HG02885 (cell line): Measurements from ENCODE around the gene FNDC3B.
"Not testable (repeated sequence)": the region's sequence is repeated elsewhere in the genome, so short reads cannot be mapped to it uniquely, and the experiment has no call there.

ENCODE experiments used
- ATAC-seq: cut with Tn5 transposase; IDR thresholded peaks from one replicate; pipeline ENCODE4 v1.9.1; 2021; ENCODE audit warnings: mild to moderate bottlenecking; ENCODE audit not compliant: unreplicated experiment, poor library complexity

Gene FNDC3B

DNA sequence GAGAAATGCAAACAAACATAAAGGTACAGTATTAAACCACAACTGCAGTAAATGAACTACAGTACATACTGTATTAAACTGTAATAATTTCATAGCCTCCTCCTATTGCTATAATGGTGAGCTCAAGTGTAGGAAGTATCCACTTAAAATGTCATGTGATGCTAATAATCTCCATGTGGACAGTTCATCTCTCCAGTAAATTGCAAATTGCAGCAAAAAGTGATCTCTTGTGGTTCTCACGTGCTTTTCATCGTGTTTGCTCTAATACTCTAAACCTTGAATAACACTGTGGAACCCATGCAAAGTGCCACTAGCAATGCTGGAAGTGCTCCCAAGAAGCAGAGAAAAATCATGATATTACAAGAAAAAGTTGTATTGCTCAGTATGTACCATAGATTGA, 9.2 kb upstream of the FNDC3B start:
- ATAC-seq, result no peak

DNA sequence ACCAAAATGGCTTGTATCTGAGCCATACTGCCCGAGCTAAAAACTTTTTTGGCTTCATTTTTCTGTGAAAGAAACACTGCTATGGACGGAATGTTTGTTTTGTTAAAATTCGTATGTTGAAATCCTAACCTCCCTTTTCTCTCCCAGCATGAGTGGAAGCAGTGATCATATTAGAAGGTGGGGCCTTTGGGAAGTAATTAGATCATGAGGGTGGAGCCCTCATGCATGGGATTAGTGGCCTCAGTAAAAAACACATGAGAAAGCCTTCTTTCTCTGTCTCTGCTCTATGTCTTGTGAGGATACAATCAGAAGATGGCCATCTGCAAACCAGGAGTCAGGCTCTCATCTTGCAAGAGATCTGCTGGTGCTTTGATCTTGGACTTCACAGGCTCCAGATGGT, 7.4 kb upstream of the FNDC3B start:
- no peak for ATAC-seq

GRCh38 chr3:172033396-172033795, 6.0 kb upstream of the FNDC3B start:
- no peak for ATAC-seq

DNA sequence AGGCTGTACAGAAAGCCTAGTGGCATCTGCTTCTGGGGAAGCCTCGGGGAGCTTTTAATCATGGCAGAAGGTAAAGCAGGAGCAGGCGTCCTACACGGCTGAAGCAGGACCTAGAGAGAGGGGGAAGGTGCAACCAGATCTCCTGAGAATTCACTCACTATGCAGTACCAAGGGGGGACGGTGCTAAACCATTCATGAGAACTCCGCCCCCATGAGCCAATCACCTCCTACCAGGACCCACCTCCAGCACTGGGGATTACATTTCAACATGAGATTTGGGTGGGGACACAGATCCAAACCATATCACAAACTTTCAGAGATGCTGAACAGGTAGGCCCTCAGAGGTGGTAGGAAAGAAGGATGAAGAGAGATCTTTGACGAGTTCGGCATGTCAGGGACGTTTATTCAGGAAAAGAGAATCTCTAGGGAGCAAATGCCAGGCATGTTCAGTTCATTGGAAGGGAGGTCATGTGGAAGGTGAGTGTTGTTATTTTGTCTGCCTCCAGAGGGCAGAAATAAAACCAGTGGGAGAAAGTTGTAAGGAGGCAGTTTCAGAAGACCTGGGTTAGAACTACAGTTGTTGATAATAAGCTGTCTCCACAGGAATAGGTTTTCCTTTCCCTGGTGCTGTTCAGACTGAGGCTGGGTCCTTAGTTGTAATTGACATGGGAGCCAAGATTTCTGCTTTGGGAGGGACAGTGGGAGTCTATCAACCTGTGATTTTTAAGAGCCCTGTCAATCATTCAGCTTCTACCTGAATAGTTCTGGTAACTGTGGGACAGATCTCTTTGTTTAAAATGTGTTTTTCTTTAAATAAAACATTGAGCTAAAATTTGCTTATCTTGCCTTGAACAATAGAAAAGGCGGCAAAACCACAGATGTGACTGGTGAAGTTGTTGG, 4.3 kb upstream of the FNDC3B start:
- ATAC-seq, result no peak

DNA sequence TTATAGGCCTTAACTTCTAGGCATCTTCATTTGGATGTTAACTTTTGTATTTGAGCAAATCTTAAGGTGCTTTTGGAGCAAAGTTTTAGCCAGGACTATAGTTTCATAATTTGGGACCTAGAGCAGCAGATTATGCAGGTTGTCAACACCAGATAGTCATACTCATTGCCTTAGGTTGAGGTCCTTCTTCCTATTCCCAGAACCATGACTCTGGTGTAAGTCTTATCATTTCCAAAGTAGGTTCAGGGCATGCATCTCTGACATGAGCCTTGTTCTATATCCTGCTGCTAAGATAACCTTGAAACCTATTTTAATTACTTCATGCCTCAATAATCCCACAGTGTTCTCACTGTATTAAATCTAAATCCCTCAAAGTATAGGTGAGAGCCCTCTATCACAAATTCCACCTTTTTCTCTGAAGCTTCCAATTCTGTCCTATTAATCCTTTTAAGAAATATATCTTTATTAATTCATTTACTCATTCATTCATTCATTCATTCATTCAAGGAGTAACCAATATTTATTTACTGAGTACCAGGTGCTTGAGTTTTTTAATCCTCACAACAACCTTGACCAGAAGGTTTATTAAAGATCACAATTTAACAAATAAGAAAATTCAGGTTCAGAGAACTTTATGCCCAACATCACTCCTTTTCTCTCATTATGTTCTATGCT, 2.7 kb upstream of the FNDC3B start:
- ATAC-seq, result no peak

DNA sequence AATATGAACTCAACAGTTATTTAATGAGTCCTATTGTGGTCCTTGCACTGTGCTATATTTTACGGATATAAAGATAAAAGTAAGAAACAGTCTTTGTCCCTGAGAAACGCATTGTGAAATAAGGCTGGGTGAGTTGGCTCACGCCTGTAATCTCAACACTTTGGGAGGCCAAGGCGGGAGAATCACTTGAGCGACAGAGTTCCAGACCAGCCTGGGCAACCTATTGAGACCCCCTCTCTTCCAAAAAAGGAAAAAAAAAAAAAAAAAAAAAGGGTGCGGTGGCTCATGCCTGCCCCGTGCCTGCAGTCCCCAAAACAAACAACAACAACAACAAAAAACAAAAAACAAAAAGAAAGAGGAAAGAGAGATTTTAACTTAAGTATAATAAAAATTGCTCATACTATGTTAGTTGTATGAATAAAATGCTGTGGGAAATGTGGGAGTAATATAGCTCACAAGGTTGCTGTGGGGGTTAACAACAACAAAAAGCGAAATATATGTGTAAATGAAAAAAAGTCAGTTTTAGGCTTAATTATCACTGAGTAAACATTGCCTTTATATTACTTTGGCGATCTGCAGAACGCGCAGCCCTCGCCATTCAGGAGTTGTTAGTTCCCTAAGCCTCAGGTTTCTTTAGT, 461 bp upstream of the FNDC3B start:
- no peak for ATAC-seq

DNA sequence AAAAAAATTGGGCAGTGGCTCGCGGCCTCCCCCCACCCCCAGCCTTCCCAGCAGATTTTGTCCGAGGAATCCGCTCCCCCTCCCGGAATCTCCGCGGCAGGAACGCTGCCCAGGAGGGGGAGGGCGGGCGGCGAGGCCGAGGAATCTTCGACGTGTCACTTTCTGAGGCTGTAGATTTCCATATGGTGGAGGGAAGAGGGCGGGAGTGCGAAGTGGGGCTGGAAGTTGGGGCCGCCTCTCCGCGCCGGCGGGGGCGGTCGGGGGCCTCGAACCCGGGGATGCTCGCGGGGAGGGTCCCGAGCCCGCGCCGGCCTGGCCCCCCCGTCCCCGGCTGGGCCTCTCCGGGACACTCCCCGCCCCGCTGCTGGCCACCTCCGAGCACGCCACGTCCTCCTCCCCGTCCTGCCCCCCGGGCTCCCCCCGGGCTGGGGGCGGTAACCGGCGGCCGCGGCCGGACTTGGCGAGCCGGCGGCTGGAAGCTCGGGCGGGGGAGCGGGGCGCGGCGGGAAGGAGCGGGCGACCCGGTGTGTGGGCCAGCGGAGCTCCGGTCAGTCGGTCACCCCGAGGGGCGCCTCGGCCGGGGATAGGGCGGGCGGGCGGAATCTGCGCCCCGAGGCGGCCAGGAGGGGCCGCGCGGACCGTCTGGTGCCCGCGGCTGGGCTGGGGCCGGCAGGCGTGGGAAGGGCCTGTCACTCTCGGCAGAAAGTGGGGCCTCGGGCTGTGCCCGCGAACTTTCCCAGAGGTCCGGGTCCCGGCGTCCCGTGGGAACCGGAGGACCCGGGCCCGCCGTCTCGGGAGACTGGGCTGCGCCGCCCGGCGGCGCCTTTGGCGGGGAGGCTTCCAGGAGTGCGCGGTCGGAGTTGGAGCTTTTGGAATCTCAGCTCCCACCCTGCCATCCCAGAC, 951 bp downstream of the FNDC3B start:
- ATAC-seq, result peak; percentile 36

GRCh38 chr3:172040981-172041963, 1.9 kb downstream of the FNDC3B start:
- ATAC-seq, result no peak

DNA sequence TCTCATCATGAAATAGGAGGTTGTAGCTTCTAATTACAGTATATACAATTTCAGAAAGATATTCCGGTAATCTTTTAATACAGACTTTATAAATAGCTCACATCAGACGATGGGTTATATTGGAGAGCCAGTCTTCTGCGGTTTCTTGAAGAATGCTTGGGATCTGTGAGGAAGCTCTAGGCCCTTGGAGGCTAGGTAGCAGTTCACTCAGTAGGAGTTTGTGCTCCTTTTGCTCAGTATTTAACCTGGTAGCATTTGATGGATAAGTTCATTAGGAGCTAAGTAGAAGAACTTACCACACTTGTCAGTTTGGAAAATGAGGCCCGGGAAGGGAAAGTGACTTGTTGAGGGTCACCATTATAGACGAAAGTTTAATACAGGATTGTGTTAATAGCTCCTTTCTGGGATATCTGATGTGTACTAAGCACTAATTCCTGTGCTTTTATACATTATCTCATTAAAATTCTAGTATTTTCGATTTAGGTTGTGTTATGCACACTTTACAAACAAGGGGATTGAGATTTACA, 2.8 kb downstream of the FNDC3B start:
- ATAC-seq, result no peak

DNA sequence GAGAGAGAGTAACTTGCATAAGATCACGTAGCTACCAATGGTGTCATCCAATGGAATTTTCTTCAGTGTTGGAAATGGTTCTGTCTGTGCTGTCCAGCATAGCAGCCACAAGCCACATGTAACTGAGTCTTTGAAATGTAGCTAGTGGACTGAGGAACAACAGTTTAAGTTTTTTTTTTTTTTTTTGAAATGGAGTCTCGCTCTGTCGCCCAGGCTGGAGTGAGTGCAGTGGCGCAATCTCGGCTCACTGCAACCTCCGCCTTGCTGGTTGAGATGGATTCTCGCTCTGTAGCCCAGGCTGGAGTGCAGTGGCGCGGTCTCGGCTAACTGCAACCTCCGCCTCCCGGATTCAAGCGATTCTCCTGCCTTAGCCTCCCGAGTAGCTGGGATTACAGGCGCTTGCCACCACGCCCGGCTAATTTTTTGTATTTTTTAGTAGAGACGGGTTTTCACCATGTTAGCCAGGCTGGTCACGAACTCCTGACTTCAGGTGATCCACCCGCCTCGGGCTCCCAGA, 3.3 kb downstream of the FNDC3B start:
- not testable (repeated sequence) for ATAC-seq

- no peak for ATAC-seq
Observed at GRCh38 chr3:172043233-172043632, 3.9 kb downstream of the FNDC3B start.

- no peak for ATAC-seq
Observed at GRCh38 chr3:172043766-172044165, 4.4 kb downstream of the FNDC3B start.

DNA sequence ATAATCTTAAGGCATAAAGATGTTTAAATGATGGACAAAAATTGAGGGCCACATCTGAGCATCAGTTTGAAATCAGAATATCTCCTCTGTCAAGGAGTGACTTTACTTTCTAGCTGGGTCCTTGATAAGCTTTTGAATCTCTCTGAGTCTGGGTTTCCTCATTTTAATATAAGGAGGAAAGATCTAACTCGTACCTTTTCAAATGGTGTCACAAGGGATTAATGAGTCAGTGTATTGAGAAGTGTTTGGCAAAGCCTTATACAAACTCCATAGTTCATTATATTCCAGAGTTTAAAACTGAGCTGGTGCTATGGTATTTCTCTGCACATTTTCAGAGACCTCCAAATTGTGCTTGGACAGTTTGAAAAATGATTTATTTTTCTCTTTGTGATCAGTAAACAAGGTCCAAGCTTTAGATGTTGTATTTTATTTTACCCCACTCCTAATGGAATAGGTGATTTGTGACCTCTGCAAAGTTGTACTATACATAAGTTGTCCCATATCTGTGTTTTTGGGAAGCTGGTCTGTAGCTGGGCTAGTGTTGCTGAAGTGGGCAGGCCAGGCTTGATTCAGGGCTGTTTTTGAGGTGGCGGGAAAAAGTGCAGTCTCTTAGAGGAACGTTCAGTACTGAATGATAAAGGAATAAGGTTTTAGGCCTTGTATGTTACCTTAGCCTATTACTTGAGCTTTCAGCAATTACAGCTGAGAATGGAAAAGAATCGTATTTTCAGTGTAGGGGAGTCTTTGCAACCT, 5.6 kb downstream of the FNDC3B start:
- no peak for ATAC-seq

DNA sequence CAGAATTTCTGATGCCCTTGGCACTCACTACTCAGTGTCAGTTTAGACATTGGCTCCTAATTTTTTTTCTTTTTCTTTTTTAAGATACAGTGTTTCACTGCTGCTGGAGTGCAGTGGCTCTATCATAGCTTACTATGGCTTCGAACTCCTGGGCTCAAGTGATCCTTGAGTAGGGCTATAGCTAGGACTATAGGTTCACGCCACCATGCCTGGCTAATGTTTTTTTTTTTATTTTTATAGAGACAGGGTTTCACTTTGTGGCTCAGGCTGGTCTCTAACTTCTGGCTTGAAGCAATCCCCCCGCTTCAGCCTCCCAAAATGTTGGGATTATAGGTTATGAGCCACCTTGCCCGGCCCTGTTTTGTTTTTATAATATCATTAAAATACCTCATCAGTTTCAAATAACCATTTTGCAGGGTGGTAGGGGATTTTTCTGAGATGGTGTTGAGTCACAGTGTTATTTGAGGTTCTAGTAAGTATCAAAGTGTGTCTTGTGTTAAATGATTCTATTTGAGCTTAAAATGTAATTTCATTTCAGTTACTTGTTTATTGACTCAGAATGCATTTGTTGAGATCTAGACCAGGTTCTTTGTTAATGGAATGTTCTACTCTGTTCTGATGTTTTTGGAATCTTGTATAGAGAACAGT, 7.0 kb downstream of the FNDC3B start:
- no peak for ATAC-seq

GRCh38 chr3:172047567-172048115, 8.3 kb downstream of the FNDC3B start:
- no peak for ATAC-seq

GRCh38 chr3:172048599-172048998, 9.2 kb downstream of the FNDC3B start:
- ATAC-seq, result no peak

DNA sequence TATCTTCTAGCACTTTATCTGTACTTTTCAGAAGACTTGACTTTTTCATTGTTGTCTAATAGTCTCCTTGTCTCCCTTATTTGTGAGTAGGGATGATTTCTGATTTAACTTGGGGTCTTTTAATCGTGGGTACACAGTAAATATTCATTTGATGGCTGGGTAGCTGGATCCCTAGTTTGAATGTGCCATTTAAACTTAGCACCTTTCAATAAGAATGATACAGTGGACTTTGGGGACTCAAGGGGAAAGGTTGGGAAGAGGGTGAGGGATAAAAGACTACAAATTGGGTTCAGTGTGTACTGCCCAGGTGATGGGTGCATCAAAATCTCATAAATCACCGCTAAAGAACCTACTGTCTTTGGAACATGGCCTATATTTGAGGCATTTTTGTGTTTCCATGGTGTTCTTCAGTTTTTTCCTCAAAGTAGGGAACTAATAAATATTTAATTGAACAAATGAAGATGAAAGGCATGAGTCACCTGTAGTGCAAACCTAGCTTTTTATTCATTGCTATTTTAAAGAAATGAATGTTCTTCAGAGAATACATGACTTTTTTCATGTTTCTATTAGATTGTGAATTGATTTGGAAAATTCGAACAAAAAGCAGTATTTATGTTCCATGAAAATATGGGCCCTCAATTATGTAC, 12.1 kb downstream of the FNDC3B start:
- ATAC-seq, result no peak
